SK-N-SH (cell line): ENCODE measurements around the gene MCC. TPM values are rescaled to one million over a fixed set of nuclear protein-coding genes. Genes with fewer than 3 reads are reported as not detected.
A peak's percentile ranks its signal among the peaks of the same experiment; 100 is the strongest.

Experiments used
- CTCF ChIA-PET: fragments of 300-600, 350-600 bp; formaldehyde crosslinking; extraction: SDS; loops from one replicate; lab custom pipeline; 2021; lab: Yijun Ruan, JAX
- POLR2A ChIA-PET: fragments of 350-600 bp; sonication (Branson Sonifier 250); formaldehyde crosslinking; extraction: SDS; loops from one replicate; lab custom pipeline; 2020; ENCODE audit warnings: antibody characterized with exemption, inconsistent platforms; lab: Yijun Ruan, JAX
- DNase-seq: peaks from one replicate; pipeline ENCODE4 v3.0.0; 2012
- H2AFZ ChIP-seq: fragments of 200-600 bp; sonication (generic); 2 replicates; pipeline ENCODE4 v1.8.1; 2016; ENCODE audit warnings: antibody characterized with exemption, mild to moderate bottlenecking, low read depth
- H3F3A ChIP-seq: fragments of 200-600 bp; sonication (generic); replicated peaks from 2 replicates; pipeline ENCODE3; 2016; ENCODE audit warnings: antibody characterized with exemption, mild to moderate bottlenecking; ENCODE audit not compliant: insufficient read depth
- H3K27ac ChIP-seq, 2 experiments: fragments of 200-500 bp in 1 of 2; fragments of 200-600 bp in 1 of 2; sonication (Bioruptor generic) in 1 of 2; sonication (generic), shearing (Covaris generic) in 1 of 2; 2 replicates each; pipeline versions ENCODE4 v1.5.1 to v1.6.1; 2014 to 2016; ENCODE audit warnings: low read depth in 2 of 2, inconsistent platforms in 1 of 2, low read length in 1 of 2, mild to moderate bottlenecking in 1 of 2, mixed read lengths in 1 of 2
- H3K27me3 ChIP-seq: fragments of 200-600 bp; sonication (generic), shearing (Covaris generic); 2 replicates; pipeline ENCODE4 v1.6.1; 2016; ENCODE audit warnings: mixed run types; ENCODE audit not compliant: insufficient read depth
- H3K36me3 ChIP-seq, 2 experiments: fragments of 200-500 bp in 1 of 2; fragments of 200-600 bp in 1 of 2; sonication (Bioruptor generic) in 1 of 2; sonication (generic) in 1 of 2; replicated peaks in 1 of 2; 2 replicates each; pipeline versions ENCODE3 to v1.5.1; 2014 to 2016; ENCODE audit warnings: low read length in 1 of 2, mild to moderate bottlenecking in 1 of 2; ENCODE audit not compliant: insufficient read depth in 2 of 2, control insufficient read depth in 1 of 2
- H3K4me1 ChIP-seq, 2 experiments: fragments of 200-500 bp in 1 of 2; fragments of 200-600 bp in 1 of 2; sonication (Bioruptor generic) in 1 of 2; sonication (generic), shearing (Covaris generic) in 1 of 2; 2 replicates each; pipeline versions ENCODE4 v1.5.1 to v1.6.1; 2014 to 2016; ENCODE audit warnings: low read depth in 1 of 2, low read length in 1 of 2, mixed run types in 1 of 2; ENCODE audit not compliant: insufficient read depth in 2 of 2, control insufficient read depth in 1 of 2
- H3K4me2 ChIP-seq: fragments of 200-600 bp; sonication (generic), shearing (Covaris generic); 2 replicates; pipeline ENCODE4 v1.6.1; 2017; ENCODE audit warnings: mixed run types
- H3K4me3 ChIP-seq, 2 experiments: fragments of 200-500 bp in 1 of 2; fragments of 200-600 bp in 1 of 2; sonication (Bioruptor generic) in 1 of 2; sonication (generic), shearing (Covaris generic) in 1 of 2; 2 replicates each; pipeline versions ENCODE4 v1.5.1 to v1.8.1; 2014 to 2016; ENCODE audit warnings: low read depth in 2 of 2, inconsistent platforms in 1 of 2, low read length in 1 of 2, mild to moderate bottlenecking in 1 of 2, mixed read lengths in 1 of 2, moderate library complexity in 1 of 2
- H3K79me2 ChIP-seq: fragments of 200-600 bp; sonication (generic); 2 replicates; pipeline ENCODE4 v1.8.1; 2017; ENCODE audit warnings: mild to moderate bottlenecking; ENCODE audit not compliant: insufficient read depth
- H3K9ac ChIP-seq: fragments of 200-600 bp; sonication (generic); 2 replicates; pipeline ENCODE4 v1.6.1; 2017; ENCODE audit warnings: mixed run types
- H3K9me2 ChIP-seq: fragments of 200-600 bp; sonication (generic); 2 replicates; pipeline ENCODE4 v1.6.1; 2017; ENCODE audit warnings: mixed run types
- H3K9me3 ChIP-seq: fragments of 200-600 bp; sonication (generic); 2 replicates; pipeline ENCODE4 v1.6.1; 2017; ENCODE audit warnings: mixed run types, mild to moderate bottlenecking, moderate library complexity
- H4K20me1 ChIP-seq: fragments of 200-600 bp; sonication (generic); 2 replicates; pipeline ENCODE4 v1.6.1; 2017; ENCODE audit warnings: mild to moderate bottlenecking, mixed run types; ENCODE audit not compliant: insufficient read depth
- CHD2 ChIP-seq: fragments of 150-350 bp; IDR thresholded peaks from 2 replicates; pipeline ENCODE4 v1.6.1; 2018; ENCODE audit warnings: low read length; ENCODE audit not compliant: partially characterized antibody
- ELF1 ChIP-seq: IDR thresholded peaks from 2 replicates; pipeline ENCODE4 v1.4.0; 2012
- FOSL2 ChIP-seq: IDR thresholded peaks from 2 replicates; pipeline ENCODE4 v1.4.0; 2012; ENCODE audit warnings: low read depth, mild to moderate bottlenecking, moderate library complexity, borderline replicate concordance
- JUND ChIP-seq: IDR thresholded peaks from 2 replicates; pipeline ENCODE4 v1.4.0; 2012
- NRF1 ChIP-seq: IDR thresholded peaks from 2 replicates; pipeline ENCODE4 v1.6.1; 2012; ENCODE audit warnings: low read depth, mild to moderate bottlenecking, low read length
- POLR2AphosphoS5 ChIP-seq: IDR thresholded peaks from 2 replicates; pipeline ENCODE4 v1.6.1; 2012; ENCODE audit warnings: low read depth, low read length
- RAD21 ChIP-seq: IDR thresholded peaks from 2 replicates; pipeline ENCODE4 v1.6.1; 2012; ENCODE audit warnings: mild to moderate bottlenecking, low read length
- REST ChIP-seq: IDR thresholded peaks from 2 replicates; pipeline ENCODE4 v1.6.1; 2012; ENCODE audit warnings: mild to moderate bottlenecking, low read depth, low read length, moderate library complexity
- RFX5 ChIP-seq: IDR thresholded peaks from 2 replicates; pipeline ENCODE4 v1.6.1; 2012; ENCODE audit warnings: mild to moderate bottlenecking, improper control_type of control experiment, low read length
- SMC3 ChIP-seq: IDR thresholded peaks from 2 replicates; pipeline ENCODE4 v1.6.1; 2012; ENCODE audit warnings: low read depth, low read length, improper control_type of control experiment
- USF1 ChIP-seq: IDR thresholded peaks from 2 replicates; pipeline ENCODE4 v1.4.0; 2012; ENCODE audit warnings: low read depth, borderline replicate concordance
- YY1 ChIP-seq: IDR thresholded peaks from 2 replicates; pipeline ENCODE4 v1.4.0; 2012; ENCODE audit warnings: low read depth, mild to moderate bottlenecking
- ZBTB33 ChIP-seq: IDR thresholded peaks from 2 replicates; pipeline ENCODE4 v1.4.0; 2012; ENCODE audit warnings: low read depth, borderline replicate concordance
- WGBS: methylation state at CpG from one replicate; pipeline ENCODE4 v1.1.6; 2017; ENCODE audit warnings: low lambda C conversion rate; 5-methylcytosine and 5-hydroxymethylcytosine counted together
- polyA plus RNA-seq, 3 experiments: library from polyadenylated mRNA; depleted of rRNA; stranded (reverse); fragments of >200 nt; gene quantifications; 2 replicates each; pipeline ENCODE4 v1.2.3, GENCODE V29; 2012

MCC gene
- polyA plus RNA-seq, 1 of the 3 experiments (the other 2 are of a cell fraction): 3.6 TPM

- Histone ChIP-seq H3K4me2 (no peak overlapping the region), H3K36me3 (no peaks in the 10 kb centered on the region), H3K79me2 (no peaks in the 10 kb centered on the region), H3K27me3 (peaks cover 5% of the 10 kb centered on the region; the same call in 1 of the 2 replicates)
- POLR2A ChIA-PET: no interaction called here
- no peak for TF ChIP-seq CHD2
- TF ChIP-seq RFX5: no peak
- no peak for TF ChIP-seq FOSL2
- TF ChIP-seq ZBTB33: no peak
- TF ChIP-seq NRF1: no peak
- no peak for TF ChIP-seq ELF1
- TF ChIP-seq POLR2AphosphoS5: no peak
- no peak for TF ChIP-seq YY1
- TF ChIP-seq SMC3: no peak
- TF ChIP-seq JUND: no peak
- no peak for TF ChIP-seq RAD21
- TF ChIP-seq, all 33 proteins: peak for 0
- no peaks in the 10 kb centered on the region for H4K20me1 ChIP-seq
- WGBS: 65% methylated on average over 1 of the region's 1 CpG
- H3K4me3 ChIP-seq: no peak overlapping the region
- DNase-seq: no peak
- peaks cover 0 to 8% of the 10 kb centered on the region in 2 experiments; a peak in 2 of 4 replicates for H3K4me1 ChIP-seq
- no peak overlapping the region for H3K9ac ChIP-seq
- H3K27ac ChIP-seq: no peak overlapping the region
- H3F3A ChIP-seq: no peaks in the 10 kb centered on the region
- H3K9me2 ChIP-seq: no peaks in the 10 kb centered on the region
- CTCF ChIA-PET: interaction anchor here (1.6 to 2.0 kb wide), 2 partner anchors 11 to 301 kb away, joined by 5 to 6 read pairs; no protein-coding TSS in a partner anchor
- H2AFZ ChIP-seq: no peak overlapping the region
- H3K9me3 ChIP-seq: no peaks in the 10 kb centered on the region
These were observed 191.6 kb downstream of the MCC start for GRCh38 chr5:113296676-113297075.

- Histone ChIP-seq H3K4me1 (peaks cover 0 to 14% of the 10 kb centered on the region in 2 experiments; a peak in 2 of 4 replicates), H3K9me2 (no peaks in the 10 kb centered on the region), H3F3A (no peaks in the 10 kb centered on the region), H3K36me3 (no peaks in the 10 kb centered on the region), H3K9ac (no peak overlapping the region; the same call in 1 of the 2 replicates), H3K27me3 (peaks cover 9% of the 10 kb centered on the region; the same call in 1 of the 2 replicates), H3K79me2 (no peaks in the 10 kb centered on the region), H3K4me3 (peak overlapping the region; percentile 70 to 86), H3K4me2 (peak overlapping the region; percentile 98), H4K20me1 (no peaks in the 10 kb centered on the region), H3K27ac (peak overlapping the region; percentile 38 to 89; a peak in 3 of 4 replicates), H2AFZ (peak overlapping the region; percentile 90; the same call in 1 of the 2 replicates), H3K9me3 (no peaks in the 10 kb centered on the region)
- CTCF ChIA-PET: interaction anchor here (1.1 to 3.2 kb wide), 8 partner anchors 13 to 263 kb away, joined by 3 to 11 read pairs (median 4); no protein-coding TSS in a partner anchor
- WGBS: 11% methylated on average over 8 of the region's 8 CpGs
- POLR2A ChIA-PET: interaction anchor here (1.0 to 1.6 kb wide), 5 partner anchors 57 to 238 kb away, joined by 3 to 10 read pairs (median 6); no protein-coding TSS in a partner anchor
- TF ChIP-seq REST (no peak), CHD2 (peak; percentile 1), USF1 (no peak)
- DNase-seq: peak; percentile 24
These were observed 193.1 kb downstream of the MCC start for GRCh38 chr5:113295111-113295539.
